Naive thymus-derived CD4-positive, alpha-beta T cell (primary cell): ENCODE results near the gene DENND4A. TPM values are rescaled to one million over a fixed set of nuclear protein-coding genes. Genes with fewer than 3 reads are reported as not detected.

ENCODE experiments used
- ATAC-seq: fragments of 150-1000 bp; cut with Tn5 transposase; 2 replicates; pipeline ENCODE4 v1.10.0; 2021; ENCODE audit warnings: mild to moderate bottlenecking, moderate library complexity
- CTCF ChIA-PET: fragments of 350-600 bp; sonication (Branson Sonifier 250); formaldehyde crosslinking; loops from one replicate; lab custom pipeline; 2021; ENCODE audit warnings: antibody characterized with exemption; lab: Charles Lee
- POLR2A ChIA-PET: fragments of 350-600 bp; sonication (Branson Sonifier 250); formaldehyde crosslinking; loops from one replicate; lab custom pipeline; 2021; ENCODE audit warnings: antibody characterized with exemption, inconsistent platforms; lab: Charles Lee
- DNase-seq, 9 donors: peaks; one replicate each; pipeline versions ENCODE4 v3.0.0 to v3.0.0-alpha.2; 2020 to 2022; ENCODE audit warnings: mixed read lengths in 1 of 9
- H3K27ac ChIP-seq: one replicate; pipeline ENCODE4 v1.7.0; 2013; ENCODE audit warnings: mild to moderate bottlenecking, low read depth, low read length, moderate library complexity
- H3K27me3 ChIP-seq, 2 donors: one replicate each; pipeline ENCODE4 v1.7.0; 2013; ENCODE audit warnings: low read length in 2 of 2, mild to moderate bottlenecking in 2 of 2, moderate library complexity in 2 of 2; ENCODE audit not compliant: control insufficient read depth in 2 of 2, insufficient read depth in 2 of 2
- H3K36me3 ChIP-seq, 3 experiments: 1 replicate in 2 of 3; 2 replicates in 1 of 3; pipeline ENCODE4 v1.7.0; 2013; ENCODE audit warnings: low read length in 3 of 3, mild to moderate bottlenecking in 3 of 3, moderate library complexity in 1 of 3; ENCODE audit not compliant: insufficient read depth in 3 of 3, control insufficient read depth in 2 of 3
- H3K4me1 ChIP-seq, 2 donors: one replicate each; pipeline ENCODE4 v1.7.0; 2013; ENCODE audit warnings: low read length in 2 of 2, mild to moderate bottlenecking in 2 of 2, moderate library complexity in 1 of 2; ENCODE audit not compliant: control insufficient read depth in 2 of 2, insufficient read depth in 2 of 2
- H3K4me3 ChIP-seq: 2 replicates; pipeline ENCODE4 v1.7.0; 2013; ENCODE audit warnings: mild to moderate bottlenecking, low read length
- H3K9me3 ChIP-seq, 3 experiments: 1 replicate in 2 of 3; 2 replicates in 1 of 3; pipeline ENCODE4 v1.7.0; 2013; ENCODE audit warnings: low read length in 3 of 3; ENCODE audit not compliant: control insufficient read depth in 2 of 3
- H3K27ac Mint-ChIP-seq, 9 donors: one replicate each; pipeline ENCODE4 v1.8.0; 2020 to 2022; ENCODE audit warnings: mixed read lengths in 9 of 9, mild to moderate bottlenecking in 8 of 9, moderate library complexity in 5 of 9, inconsistent platforms in 2 of 9
- H3K27me3 Mint-ChIP-seq, 5 donors: one replicate each; pipeline ENCODE4 v1.8.0; 2021 to 2022; ENCODE audit warnings: mixed read lengths in 5 of 5, mild to moderate bottlenecking in 1 of 5
- H3K36me3 Mint-ChIP-seq, 5 donors: one replicate each; pipeline ENCODE4 v1.8.0; 2020 to 2022; ENCODE audit warnings: mixed read lengths in 5 of 5, mild to moderate bottlenecking in 3 of 5, inconsistent platforms in 1 of 5
- H3K4me1 Mint-ChIP-seq, 7 donors: one replicate each; pipeline ENCODE4 v1.8.0; 2020 to 2022; ENCODE audit warnings: mixed read lengths in 7 of 7, mild to moderate bottlenecking in 3 of 7, inconsistent platforms in 1 of 7
- H3K4me3 Mint-ChIP-seq, 10 donors: one replicate each; pipeline ENCODE4 v1.8.0; 2020 to 2022; ENCODE audit warnings: mild to moderate bottlenecking in 10 of 10, mixed read lengths in 10 of 10, moderate library complexity in 6 of 10, inconsistent platforms in 2 of 10
- H3K9me3 Mint-ChIP-seq, 11 donors: one replicate each; pipeline ENCODE4 v1.8.0; 2020 to 2022; ENCODE audit warnings: mixed read lengths in 11 of 11, mild to moderate bottlenecking in 4 of 11, inconsistent platforms in 1 of 11, moderate library complexity in 1 of 11
- intact Hi-C, 2 donors: fragments of 100-400 bp; cut with micrococcal nuclease; formaldehyde crosslinking; loops; one replicate each; pipeline ENCODE4 v1.15.1; 2023
- polyA plus RNA-seq, 2 donors: library from polyadenylated mRNA; unstranded; fragments of 300-500 nt; fragmentation: Illumina TruSeq; gene quantifications; one replicate each; pipeline ENCODE4 v1.2.3, GENCODE V29; 2021
- total RNA-seq, 6 experiments: library from RNA in 5 of 6; stranded (reverse) in 5 of 6; gene quantifications; 1 replicate in 5 of 6; 2 replicates in 1 of 6; pipeline ENCODE4 v1.2.3 and lab custom pipeline; 2021 to 2026

The DENND4A gene
- total and polyA plus RNA-seq, 7 experiments from 2014 or later: 14.1 to 67.9 (median 59.1) TPM

- no peak overlapping the region for H3K27ac ChIP-seq
- ChIA-PET POLR2A (interaction anchor here (0.6 to 6.6 kb wide), 3 partner anchors 18 to 45 kb away, joined by 3 to 67 read pairs (median 8); partner anchors contain the start of gene DENND4A), CTCF (no interaction called here)
- ATAC-seq (no peak), DNase-seq (no peak)
- H3K27me3 ChIP-seq: no peaks in the 10 kb centered on the region
- H3K4me1 Mint-ChIP-seq: peaks cover 20 to 38% (median 32%) of the 10 kb centered on the region in 7 donors
- peaks cover 0 to under 1% (median 0%) of the 10 kb centered on the region in 5 donors for H3K27me3 Mint-ChIP-seq
- H3K4me3 Mint-ChIP-seq: no peak overlapping the region
- peaks cover 23 to 26% of the 10 kb centered on the region in 2 donors for H3K4me1 ChIP-seq
- H3K9me3 ChIP-seq: no peaks in the 10 kb centered on the region
- no peaks in the 10 kb centered on the region for H3K36me3 ChIP-seq
- H3K27ac Mint-ChIP-seq: peak overlapping the region in 1 of 9 donors; percentile 69
- no peaks in the 10 kb centered on the region for H3K9me3 Mint-ChIP-seq
- no peak overlapping the region for H3K4me3 ChIP-seq
- H3K36me3 Mint-ChIP-seq: no peaks in the 10 kb centered on the region
- intact Hi-C loops: no loop called here
These were observed 44.6 kb upstream of the DENND4A start for GRCh38 chr15:65836665-65837064.

- DNase-seq: no peak
- Mint-ChIP-seq H3K36me3 (no peaks in the 10 kb centered on the region), H3K27ac (peak overlapping the region in 3 of 9 donors; percentile 59 to 93 (median 87)), H3K4me1 (peaks cover 20 to 46% (median 40%) of the 10 kb centered on the region in 7 donors), H3K27me3 (no peaks in the 10 kb centered on the region), H3K9me3 (no peaks in the 10 kb centered on the region), H3K4me3 (no peak overlapping the region)
- Histone ChIP-seq H3K27me3 (no peaks in the 10 kb centered on the region), H3K27ac (no peak overlapping the region), H3K4me1 (peaks cover 24 to 30% of the 10 kb centered on the region in 2 donors), H3K9me3 (no peaks in the 10 kb centered on the region), H3K4me3 (no peak overlapping the region), H3K36me3 (no peaks in the 10 kb centered on the region)
- intact Hi-C loops: no loop called here
- POLR2A ChIA-PET: interaction anchor here (6.6 kb wide), 1 partner anchor 43 kb away, joined by 67 read pairs; the partner anchor contains the start of gene DENND4A
- ATAC-seq: no peak
- CTCF ChIA-PET: interaction anchor here (0.6 to 2.2 kb wide), 5 partner anchors 13 to 197 kb away, joined by 3 to 9 read pairs (median 4); partner anchors contain the start of gene DENND4A
These were observed 43.4 kb upstream of the DENND4A start for GRCh38 chr15:65835447-65835846.

GRCh38 chr15:65834603-65835282 lies 42.6 kb upstream of the DENND4A start:
- Mint-ChIP-seq H3K4me3 (no peak overlapping the region), H3K9me3 (no peaks in the 10 kb centered on the region), H3K27me3 (no peaks in the 10 kb centered on the region), H3K27ac (peak overlapping the region in 8 of 9 donors; percentile 27 to 95 (median 49)), H3K36me3 (no peaks in the 10 kb centered on the region), H3K4me1 (peaks cover 20 to 50% (median 43%) of the 10 kb centered on the region in 7 donors)
- DNase-seq (no peak), ATAC-seq (no peak)
- Histone ChIP-seq H3K27ac (no peak overlapping the region), H3K4me1 (peaks cover 24 to 31% of the 10 kb centered on the region in 2 donors), H3K9me3 (no peaks in the 10 kb centered on the region), H3K4me3 (no peak overlapping the region), H3K27me3 (no peaks in the 10 kb centered on the region), H3K36me3 (no peaks in the 10 kb centered on the region)
- intact Hi-C loops: no loop called here
- CTCF ChIA-PET: interaction anchor here (0.6 to 2.2 kb wide), 6 partner anchors 14 to 276 kb away, joined by 3 to 9 read pairs (median 4); partner anchors contain the start of gene DENND4A
- POLR2A ChIA-PET: interaction anchor here (0.6 to 6.6 kb wide), 4 partner anchors 16 to 49 kb away, joined by 3 to 67 read pairs (median 8); partner anchors contain the start of gene DENND4A

- Mint-ChIP-seq H3K4me3 (peak overlapping the region; percentile 73 to 87 (median 83)), H3K4me1 (peaks cover 24 to 61% (median 51%) of the 10 kb centered on the region in 7 donors), H3K36me3 (no peaks in the 10 kb centered on the region), H3K27ac (peak overlapping the region; percentile 87 to 99 (median 95)), H3K27me3 (no peaks in the 10 kb centered on the region), H3K9me3 (no peaks in the 10 kb centered on the region)
- Histone ChIP-seq H3K4me3 (peak overlapping the region; percentile 19), H3K4me1 (peaks cover 34 to 42% of the 10 kb centered on the region in 2 donors), H3K27me3 (no peaks in the 10 kb centered on the region), H3K9me3 (no peaks in the 10 kb centered on the region), H3K36me3 (no peaks in the 10 kb centered on the region), H3K27ac (peak overlapping the region; percentile 68)
- DNase-seq (peak in 3 of 9 donors; percentile 7 to 41 (median 25)), ATAC-seq (no peak)
- ChIA-PET CTCF (interaction anchor here (0.6 to 2.2 kb wide), 10 partner anchors 14 to 275 kb away, joined by 3 to 11 read pairs (median 4); partner anchors contain the start of genes DENND4A and RAB11A), POLR2A (interaction anchor here (0.5 to 6.6 kb wide), 9 partner anchors 10 to 515 kb away, joined by 3 to 67 read pairs (median 4); partner anchors contain the start of genes DENND4A and RAB11A)
- intact Hi-C loops: loop anchor here (1.0 to 2.0 kb wide), 2 partner anchors 15 to 41 kb away; partner anchors contain the start of gene DENND4A (in 1 of the 2)
These were observed 41.6 kb upstream of the DENND4A start for GRCh38 chr15:65833501-65834205.

- peaks cover 0 to 5% (median 0%) of the 10 kb centered on the region in 5 donors for H3K36me3 Mint-ChIP-seq
- peak overlapping the region; percentile 73 to 87 (median 83) for H3K4me3 Mint-ChIP-seq
- H3K9me3 Mint-ChIP-seq: no peaks in the 10 kb centered on the region
- H3K27ac Mint-ChIP-seq: peak overlapping the region; percentile 87 to 99 (median 95)
- ChIA-PET CTCF (interaction anchor here (0.5 to 1.3 kb wide), 11 partner anchors 9 to 302 kb away, joined by 3 to 11 read pairs (median 4); partner anchors contain the start of genes DENND4A, HACD3 and RAB11A), POLR2A (interaction anchor here (0.5 to 6.6 kb wide), 11 partner anchors 9 to 752 kb away, joined by 3 to 67 read pairs (median 4); partner anchors contain the start of genes DENND4A and RAB11A)
- no peaks in the 10 kb centered on the region for H3K36me3 ChIP-seq
- peak overlapping the region; percentile 19 for H3K4me3 ChIP-seq
- DNase-seq (peak; percentile 27 to 69 (median 63)), ATAC-seq (peak; percentile 67)
- H3K9me3 ChIP-seq: no peaks in the 10 kb centered on the region
- peaks cover 42 to 50% of the 10 kb centered on the region in 2 donors for H3K4me1 ChIP-seq
- no peaks in the 10 kb centered on the region for H3K27me3 Mint-ChIP-seq
- H3K27me3 ChIP-seq: no peaks in the 10 kb centered on the region
- H3K27ac ChIP-seq: peak overlapping the region; percentile 68
- intact Hi-C loops: loop anchor here (1.0 to 2.0 kb wide), 2 partner anchors 14 to 40 kb away; partner anchors contain the start of gene DENND4A (in 1 of the 2)
- H3K4me1 Mint-ChIP-seq: peaks cover 31 to 70% (median 59%) of the 10 kb centered on the region in 7 donors
These were observed 40.7 kb upstream of the DENND4A start for GRCh38 chr15:65832549-65833364.
